HG02642 (cell line): Measurements from ENCODE around the gene MALAT1.

ENCODE experiments used
- ATAC-seq: cut with Tn5 transposase; IDR thresholded peaks from one replicate; pipeline ENCODE4 v1.9.1; 2021; ENCODE audit warnings: mild to moderate bottlenecking; ENCODE audit not compliant: unreplicated experiment, poor library complexity

MALAT1 gene

DNA sequence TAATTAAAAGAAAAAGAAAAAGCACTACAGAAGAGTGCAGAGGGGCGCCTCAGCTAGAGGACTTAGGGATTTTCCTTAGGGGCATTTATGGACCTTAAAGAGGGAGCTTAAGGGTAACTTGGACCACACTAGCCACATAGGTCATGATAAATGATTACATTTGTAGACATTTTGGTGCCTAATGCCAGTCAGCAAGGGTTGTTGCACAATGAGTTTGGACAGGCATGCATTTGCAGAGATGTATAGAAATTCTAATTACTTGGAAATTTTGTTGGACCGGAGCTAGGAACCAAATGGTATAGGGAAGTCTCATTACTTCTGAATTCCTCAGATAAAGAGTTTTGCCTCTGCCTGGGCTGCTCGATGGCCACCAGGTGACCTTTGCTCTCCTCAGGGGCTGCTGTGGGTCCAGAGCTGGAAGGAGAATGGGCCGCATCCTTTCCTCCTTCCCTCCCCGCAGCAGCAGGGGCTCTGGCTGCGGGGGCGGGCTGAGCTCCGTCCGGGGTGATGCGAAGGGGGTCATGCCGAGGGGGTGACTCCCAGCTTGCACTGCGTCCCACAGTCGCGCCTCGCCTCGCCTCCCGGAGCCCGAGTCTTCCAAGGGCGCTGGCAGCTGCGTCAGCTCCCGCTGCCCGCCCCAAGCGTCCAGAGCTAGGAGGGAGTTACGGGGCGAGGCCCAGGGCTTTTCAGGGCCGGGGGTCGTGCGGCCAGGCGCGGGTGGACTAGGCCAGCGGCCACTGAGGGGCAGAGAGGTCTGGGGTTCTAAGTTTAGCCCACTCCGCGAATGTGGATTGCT is 20.3 kb upstream of the MALAT1 start:
- ATAC-seq, result no peak

DNA sequence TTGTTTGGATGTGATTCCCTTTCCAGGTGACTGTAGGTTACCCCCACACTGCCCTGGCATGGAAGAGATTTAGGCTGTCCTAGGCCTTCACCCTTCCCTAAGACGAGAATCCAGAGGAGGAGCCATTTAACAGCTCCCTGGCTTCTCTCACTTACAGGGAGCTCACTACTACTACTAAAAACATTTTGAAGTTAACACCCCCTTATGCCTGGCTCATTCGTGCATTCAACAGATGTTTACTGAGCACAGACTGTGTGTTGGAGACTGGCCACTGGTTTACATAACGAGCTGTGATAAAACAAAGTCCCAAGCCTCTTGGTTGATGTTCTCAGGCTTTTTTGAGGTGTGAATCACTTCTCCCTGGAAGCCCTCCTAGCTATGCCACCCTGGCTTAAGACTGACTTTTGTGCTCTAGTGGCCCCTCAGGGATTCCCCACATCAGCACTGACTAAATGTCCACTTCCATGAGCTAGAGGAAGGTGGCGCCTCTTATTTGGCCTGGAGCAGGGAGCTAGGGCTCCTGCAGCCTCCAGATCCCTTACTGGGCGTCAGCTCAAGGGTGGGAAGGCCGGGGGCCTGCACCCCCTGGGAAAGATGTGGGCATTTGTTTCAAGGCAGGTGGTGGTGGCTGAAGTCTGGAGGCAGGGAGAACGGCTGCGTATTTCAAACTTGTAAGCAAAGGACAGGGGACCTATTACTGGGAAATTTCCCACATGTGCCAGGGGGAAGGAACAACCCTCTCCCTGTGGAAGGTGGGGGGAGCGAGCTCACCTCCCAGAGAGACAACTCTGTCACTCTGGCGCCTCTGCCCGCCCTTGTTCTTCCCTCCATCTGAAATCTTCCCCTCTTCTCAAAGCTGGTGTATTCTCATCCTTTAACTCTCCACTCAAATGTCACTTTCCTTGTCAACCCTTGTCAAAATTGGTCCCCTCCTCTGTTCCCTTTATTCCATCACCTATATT is 19.4 kb upstream of the MALAT1 start:
- no peak for ATAC-seq

DNA sequence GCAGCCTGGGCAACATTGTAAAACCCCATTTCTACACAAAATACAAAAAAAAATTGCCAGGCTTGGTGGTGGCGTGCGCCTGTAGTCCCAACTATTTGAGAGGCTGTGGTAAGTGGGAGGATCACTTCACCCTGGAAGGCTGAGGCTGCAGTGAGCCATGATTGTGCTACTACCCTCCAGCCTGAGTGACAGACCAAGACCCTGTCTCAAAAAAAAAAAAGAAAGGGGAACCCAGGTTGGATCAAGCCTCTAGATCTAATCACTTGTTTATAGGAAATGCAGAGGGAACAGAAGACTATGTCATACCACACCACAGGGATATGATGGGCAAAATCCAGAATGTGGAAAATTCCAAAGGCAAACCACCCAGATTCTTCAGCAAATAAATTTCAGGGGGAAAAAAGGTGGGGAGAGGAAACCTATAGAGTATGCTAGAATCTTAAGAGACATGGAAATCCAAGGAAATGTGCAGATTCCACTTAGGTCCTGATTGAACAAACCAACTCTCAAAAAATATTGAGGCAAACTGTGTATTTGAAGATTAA is 16.5 kb upstream of the MALAT1 start:
- ATAC-seq, result no peak

DNA sequence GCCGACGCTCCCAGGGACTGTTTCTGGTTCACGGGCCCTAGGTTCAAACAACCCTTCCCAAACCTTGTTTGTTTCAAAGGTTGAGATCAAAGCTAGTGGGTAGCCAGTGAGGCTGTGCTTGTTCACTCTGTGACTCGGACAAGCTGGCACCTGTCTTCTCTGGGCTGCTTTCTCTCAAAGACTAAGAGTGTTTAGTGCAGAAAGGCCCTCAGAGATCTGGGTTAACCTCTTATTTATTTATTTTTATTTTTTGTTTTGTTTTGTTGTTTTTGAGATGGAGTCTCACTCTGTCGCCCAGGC is 13.0 kb upstream of the MALAT1 start:
- no peak for ATAC-seq

DNA sequence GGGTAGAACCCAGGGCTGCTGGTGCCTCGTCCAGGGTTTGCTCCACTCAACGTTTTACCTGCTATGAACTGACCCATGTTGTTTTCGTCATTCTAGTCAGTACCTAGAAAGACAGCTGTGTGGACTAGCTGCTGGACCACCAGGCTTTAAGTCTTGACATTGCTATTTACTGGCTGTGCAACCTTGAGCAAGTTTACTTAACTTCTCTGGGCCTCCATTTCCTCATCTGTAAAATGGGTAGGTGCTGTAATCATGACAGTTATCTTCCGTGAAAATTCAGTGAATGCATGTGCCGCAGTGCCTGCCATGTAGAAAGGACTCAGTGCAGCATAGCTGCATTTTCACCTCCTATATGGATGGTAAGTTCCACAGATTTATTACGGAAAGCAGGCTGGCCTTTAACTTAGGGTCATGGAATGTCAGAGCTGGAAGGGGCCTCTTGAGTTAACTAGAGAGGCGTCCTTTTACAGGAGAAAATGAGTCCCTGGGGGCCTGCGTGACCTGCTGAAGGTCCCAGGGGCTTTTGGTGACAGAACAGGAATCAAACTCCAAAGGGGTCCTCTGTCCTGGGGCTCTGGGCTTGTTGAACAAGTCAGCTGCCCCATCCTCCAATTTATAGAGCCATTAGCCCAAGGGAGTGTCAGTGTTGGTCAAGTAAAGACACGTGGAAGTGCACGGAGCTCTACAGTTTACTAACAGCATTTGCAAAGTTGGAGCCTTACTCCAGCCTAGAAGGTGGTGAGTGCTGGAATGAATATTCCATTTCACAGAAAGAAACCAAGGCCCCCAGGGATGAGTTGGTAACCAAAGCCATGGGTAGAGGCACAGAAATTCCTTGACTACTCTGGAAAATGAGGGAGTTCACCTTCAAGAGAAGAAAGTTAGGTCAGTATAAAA is 12.0 kb upstream of the MALAT1 start:
- ATAC-seq, result no peak

DNA sequence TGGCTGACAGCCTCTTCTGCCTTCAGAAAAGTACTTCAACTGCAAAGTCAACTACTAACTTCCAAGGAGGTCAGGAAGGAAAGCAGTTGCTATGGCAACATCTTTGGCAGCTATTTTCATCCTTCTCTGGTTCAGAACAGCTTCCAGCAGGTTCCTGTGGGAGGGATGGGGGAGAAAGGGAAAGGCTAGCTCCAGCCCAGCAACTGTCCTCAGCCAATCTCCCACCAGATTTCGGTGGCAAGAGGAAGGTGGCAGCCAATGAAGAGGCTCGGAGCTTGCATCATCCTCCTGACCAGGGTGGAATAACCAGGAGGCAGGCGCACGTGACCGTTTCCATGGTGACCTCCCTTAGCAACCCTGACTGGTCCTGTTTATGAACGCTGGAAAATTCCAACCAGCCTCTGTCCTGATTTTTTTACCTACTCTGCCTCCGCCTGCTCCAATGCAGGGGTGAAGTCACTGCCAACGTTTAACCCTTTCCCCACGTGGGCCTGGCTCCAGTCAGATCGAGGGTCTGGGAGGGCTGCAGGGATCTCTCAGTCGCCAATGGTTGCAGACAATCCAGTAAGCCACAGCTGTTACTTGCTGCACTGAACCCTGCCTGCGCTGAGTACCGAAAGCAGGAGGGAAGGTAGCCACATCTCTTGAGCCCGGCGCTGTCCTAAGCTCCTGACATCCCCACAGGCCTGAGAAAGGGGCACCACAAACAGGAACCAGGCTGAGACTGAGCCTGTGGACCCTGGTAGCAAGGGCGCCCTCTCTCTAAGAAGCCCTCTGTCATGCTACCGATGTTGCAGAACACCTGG is 11.2 kb upstream of the MALAT1 start:
- peak; percentile 70 for ATAC-seq

DNA sequence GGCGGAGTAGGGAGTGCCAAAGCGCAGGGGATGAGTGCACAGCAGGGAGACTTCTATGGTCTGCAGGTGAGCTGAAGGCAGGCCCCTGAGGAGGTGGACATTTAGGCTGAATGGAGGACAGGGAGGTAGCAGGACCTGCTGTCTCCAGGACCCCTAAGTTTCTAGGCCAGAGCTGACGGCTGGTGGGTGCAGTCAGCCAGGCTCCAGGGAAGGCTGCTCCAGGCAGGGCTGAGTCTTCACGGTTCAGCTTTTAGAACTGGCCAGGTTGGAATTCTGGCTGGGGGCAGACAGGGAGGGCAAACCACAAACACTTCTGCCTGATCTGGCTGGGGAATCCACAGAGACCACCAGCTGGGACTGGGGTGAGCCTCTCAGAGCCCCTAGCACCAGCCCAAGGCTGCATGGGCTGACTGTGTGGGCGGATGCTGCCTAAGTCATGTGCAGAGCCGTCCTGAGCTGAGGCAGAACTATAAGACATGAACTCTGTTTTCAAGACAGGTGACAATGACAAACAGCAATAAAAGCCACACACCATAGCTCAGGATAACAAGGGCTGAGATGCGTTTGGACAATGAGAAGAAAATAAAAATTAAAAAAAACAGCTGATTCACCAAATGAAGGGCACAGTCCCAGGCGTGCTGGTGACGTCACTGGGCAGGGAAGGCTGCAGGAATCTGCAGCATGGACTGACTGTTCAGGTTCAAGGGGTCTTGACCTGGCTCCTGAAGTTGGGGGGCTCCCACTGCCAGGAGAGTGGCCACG is 10.4 kb upstream of the MALAT1 start:
- ATAC-seq, result peak; percentile 1

DNA sequence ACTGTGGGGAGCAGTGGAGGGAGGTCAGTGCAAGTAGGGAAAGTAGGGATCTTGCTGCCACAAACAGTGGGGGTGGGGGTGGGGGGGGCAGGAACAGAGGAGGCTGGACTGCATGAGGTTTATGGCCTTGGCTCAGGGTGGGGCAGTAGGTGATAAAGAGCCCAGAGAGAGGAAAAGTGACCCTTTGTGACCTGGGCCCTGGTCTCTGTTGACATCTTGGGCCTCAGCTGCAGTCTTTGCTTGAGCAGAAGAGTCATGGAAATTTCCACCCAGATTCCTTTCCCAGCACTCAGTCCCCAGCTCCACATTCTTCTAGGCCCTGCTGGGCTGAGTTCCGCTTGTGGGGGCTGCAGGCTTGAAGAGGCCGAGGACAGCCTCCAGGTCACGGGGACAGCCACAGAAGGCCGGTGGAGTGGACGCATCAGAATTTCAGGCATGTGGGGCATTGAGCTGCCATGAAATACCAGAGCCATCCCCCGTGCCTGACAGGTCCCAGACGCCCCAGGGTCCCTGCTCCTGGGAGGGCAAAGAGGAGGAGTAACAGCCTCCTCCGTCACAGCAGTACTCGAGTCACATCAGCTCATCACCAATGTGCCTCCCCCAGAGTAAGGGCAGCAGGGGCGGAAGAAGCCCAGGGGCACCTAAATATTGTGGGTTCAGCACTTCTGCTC is 9.7 kb upstream of the MALAT1 start:
- ATAC-seq, result no peak

DNA sequence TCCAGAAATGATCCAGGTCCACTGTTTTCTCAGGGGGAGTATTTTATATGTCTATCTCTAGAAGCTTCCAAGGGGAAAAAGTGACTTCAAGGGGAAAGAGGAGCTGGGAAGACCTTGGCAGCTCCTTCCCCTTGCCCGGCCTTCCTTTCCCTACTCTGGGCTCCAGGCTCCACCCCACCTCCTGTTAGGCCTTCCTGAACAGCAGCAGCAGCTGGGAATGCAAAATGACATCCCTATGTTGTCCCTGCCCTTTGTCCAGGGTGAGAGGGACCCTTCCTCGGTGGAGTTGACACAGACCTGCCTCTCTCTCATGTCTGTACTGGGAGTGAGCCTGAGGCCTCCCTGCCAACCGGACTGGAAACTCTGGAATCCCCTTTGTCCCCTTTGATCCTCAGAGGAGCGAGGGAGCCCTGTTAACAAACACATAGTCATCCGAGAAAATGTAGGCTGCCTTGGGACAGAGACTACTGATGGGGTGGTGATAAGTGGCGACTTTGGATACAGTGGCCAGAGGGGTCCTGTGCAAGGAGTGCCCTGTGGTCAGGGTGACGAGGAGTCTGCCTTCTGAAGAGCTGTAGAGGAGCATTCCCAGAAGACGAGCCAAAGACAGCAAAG is 9.0 kb upstream of the MALAT1 start:
- no peak for ATAC-seq

DNA sequence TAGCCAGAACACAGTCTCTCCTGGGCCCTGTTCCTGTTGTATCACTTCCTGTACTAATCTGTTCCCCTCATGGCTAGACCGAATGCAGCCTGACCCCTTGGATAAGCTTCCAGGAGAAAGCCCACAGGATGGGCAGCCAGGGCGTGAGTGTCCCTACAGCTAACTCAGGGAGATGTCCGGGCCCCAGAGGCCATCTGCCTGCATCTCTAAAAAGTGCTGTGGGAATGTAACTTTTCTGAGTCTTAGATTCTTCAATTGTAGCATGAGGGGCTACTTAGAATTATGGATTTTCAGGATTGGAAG is 7.7 kb upstream of the MALAT1 start:
- ATAC-seq, result no peak

DNA sequence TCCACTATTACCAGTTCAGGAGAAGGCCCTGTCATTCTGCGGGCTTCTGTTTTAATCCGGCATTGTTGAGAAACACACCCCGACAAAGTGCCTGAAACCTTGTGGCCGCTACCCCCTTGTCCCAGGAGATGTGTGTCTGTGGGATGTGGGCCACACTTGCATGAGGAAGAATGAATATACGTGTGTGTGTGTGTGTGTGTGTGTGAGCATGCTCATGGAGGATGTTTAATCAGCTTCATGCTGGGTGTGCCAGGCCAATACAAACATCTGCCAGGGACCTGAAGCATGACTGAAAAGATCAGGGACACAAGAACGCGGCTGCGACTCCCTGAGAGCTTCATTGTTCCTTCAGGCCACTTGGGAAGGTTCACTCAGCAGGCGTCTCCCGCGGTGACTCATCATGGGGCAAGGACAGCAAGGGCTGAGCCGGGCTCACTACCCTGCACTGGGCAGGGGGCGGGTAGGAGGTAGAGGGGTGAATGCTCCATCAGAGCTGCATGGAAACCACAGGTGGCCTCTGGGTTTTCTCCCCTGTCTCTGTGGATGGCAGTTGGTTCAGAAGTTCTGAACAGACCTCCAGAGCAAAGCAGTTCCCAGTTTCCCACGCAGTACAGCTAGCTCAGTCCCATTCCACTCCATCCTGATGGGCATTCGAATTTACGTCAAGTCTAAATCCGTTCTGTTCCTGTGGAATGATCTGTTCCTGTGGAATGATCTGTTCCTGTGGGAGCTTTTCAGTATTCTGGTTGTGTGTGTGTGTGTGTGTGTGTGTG is 7.0 kb upstream of the MALAT1 start:
- ATAC-seq, result no peak

DNA sequence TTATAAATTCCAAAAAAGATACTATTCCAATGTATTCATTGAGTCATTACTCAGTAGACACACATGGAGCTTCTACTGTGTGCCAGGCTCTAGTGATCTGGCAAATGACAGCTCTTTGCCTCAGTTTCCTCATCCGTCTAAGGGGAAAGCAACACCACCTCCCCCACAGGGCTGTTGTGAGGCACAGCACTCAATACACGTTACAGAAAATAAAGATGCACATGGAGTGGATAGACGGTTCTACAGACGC is 6.5 kb upstream of the MALAT1 start:
- no peak for ATAC-seq

DNA sequence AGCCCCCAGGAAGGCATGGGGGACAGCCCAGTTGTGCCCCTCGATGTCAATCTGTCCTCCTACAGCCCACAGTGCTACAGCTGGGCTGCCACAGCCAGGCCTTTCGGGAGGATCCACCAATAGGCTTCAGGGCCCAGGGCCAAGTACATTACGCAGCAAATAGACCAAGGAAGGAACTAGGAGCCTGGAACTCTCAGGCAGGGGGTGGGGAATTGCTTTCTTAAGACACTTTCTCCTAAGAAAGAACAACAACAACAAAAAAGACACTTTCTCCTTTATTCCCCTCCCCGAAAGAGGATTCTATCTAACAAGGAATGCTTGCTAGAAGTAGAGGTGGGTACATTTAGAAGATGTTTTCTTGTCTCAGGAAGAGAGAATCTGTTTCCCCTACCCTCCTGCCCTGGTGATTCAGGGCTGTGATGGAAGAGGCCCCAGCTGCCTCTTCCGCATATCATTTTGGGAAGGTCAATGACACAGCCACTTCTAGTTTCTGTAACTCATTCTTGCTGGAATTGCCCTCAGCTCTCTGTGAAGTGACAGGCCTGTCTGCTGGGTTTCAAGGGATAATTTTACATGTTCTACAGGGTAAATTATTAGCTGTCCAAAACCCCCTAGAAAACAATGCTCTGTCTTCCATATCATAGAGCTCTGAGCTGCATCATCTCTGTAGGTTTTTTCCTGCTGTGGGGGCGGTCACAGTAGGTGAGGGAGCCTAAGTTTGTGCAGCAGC is 6.0 kb upstream of the MALAT1 start:
- no peak for ATAC-seq

DNA sequence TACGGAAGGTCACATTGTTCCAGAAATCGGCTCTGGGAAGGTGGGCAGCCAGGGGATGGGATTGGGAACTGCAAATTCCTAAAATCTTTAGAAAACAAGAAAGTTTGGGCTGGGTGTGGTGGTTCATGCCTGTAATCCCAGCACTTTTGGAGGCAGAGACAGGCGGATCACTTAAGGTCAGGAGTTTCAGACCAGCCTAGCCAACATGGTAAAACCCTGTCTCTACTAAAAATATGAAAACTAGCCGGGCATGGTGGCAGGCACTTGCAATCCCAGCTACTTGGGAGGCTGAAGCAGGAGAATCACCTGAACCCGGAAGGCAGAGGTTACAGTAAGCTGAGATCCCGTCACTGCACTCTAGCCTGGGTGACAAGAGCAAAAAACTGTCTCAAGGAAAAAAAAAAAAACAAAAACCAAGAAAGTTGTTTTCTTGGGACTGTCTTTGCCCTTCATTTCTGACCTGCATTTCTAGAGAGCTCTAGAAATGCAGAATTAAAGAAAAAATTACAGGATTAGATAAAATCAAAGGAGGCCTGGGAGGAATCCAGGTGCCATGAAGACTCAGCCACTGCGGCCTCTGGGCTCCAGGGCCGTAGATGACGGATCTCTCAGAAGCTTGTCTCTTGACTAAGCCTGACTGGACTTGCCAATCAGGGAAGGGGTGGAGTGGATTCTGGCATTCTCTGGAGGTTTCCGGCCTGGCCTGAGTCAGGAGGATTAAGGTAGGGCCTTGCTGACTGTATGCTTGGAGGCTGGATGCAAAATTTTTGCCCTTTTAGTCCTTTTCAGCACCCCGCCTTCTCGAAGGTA is 5.3 kb upstream of the MALAT1 start:
- ATAC-seq, result no peak

DNA sequence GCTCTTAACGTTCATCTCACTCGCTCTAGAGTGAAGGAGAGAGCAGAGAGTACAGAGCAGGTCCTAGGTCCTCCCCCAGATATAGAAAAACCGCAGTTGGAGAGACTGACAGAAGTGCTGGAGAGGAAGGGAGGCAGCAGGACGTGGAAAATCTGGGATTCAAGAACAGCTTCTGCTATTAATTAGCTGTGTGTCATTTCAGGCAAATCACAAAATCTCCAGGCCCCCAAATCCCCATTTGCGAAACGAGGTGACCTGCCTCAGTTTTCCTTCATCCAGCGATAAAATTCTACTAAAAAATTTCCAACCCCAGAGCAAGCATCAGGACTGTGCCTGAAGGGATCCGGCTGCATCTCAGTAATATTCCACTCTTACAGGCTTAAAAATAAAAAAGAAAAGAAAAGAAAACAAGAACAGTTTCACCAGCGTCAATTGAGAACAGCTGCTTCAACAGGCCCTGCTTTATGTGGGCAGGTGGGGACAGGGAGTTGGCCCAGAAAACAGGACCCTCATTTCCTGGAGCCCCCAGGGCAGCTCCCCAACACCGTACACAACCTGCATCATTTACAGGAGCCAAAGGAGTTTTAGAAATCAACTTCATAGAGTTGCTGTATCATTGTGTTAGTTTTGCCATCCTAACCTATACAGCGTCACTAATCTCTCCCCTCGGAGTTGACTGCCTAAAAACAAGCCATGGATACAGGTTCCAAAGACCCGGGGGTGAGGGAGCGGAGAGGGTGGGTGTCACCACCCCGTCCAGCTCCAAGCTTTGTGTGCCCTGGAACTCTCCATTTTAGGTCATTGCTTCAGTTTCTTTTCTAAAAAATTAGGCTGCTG is 2.3 kb upstream of the MALAT1 start:
- ATAC-seq, result no peak
